AG04450 (cell line): Measurements from ENCODE around the gene PARD6G. TPM values are rescaled to one million over a fixed set of nuclear protein-coding genes. Genes with fewer than 3 reads are reported as not detected.

Source experiments
- CTCF ChIA-PET: fragments of 300-600, 350-600 bp; formaldehyde crosslinking; extraction: SDS; loops from one replicate; lab custom pipeline; 2022; ENCODE audit warnings: antibody characterized with exemption, inconsistent platforms; lab: Charles Lee
- POLR2A ChIA-PET: fragments of 350-600 bp; formaldehyde crosslinking; extraction: SDS; loops from one replicate; lab custom pipeline; 2021; ENCODE audit warnings: antibody characterized with exemption, inconsistent platforms; lab: Yijun Ruan, JAX
- DNase-seq: peaks from one replicate; pipeline ENCODE4 v3.0.0-alpha.2; 2011; ENCODE audit warnings: low read depth, low spot score
- H3K27ac ChIP-seq: one replicate; pipeline ENCODE4 v1.5.1; 2012; ENCODE audit warnings: low read depth, low read length, control low read depth
- H3K27me3 ChIP-seq: one replicate; pipeline ENCODE4 v1.6.0; 2012; ENCODE audit warnings: low read length; ENCODE audit not compliant: control insufficient read depth, insufficient read depth
- H3K4me3 ChIP-seq: 2 replicates; pipeline ENCODE4 v1.5.1; 2011; ENCODE audit warnings: mild to moderate bottlenecking, low read depth, low read length, control low read depth
- H3K9me3 ChIP-seq: 2 replicates; pipeline ENCODE4 v1.5.1; 2012; ENCODE audit warnings: low read length; ENCODE audit not compliant: control insufficient read depth, insufficient read depth
- CTCF ChIP-seq: IDR thresholded peaks from 2 replicates; pipeline ENCODE4 v1.5.1; 2011; ENCODE audit warnings: low read depth, low read length, control low read depth, inconsistent platforms
- polyA plus RNA-seq: library from polyadenylated mRNA; depleted of rRNA; stranded (reverse); fragments of >200 nt; gene quantifications from 2 replicates; pipeline ENCODE4 v1.2.3, GENCODE V29; 2011

Gene PARD6G
- polyA plus RNA-seq, 1 experiment = 11.2 TPM

GRCh38 chr18:80130555-80130954 lies 116.8 kb downstream of the PARD6G start:
- TF ChIP-seq CTCF = no peak
- no peak overlapping the region for H3K4me3 ChIP-seq
- no peaks in the 10 kb centered on the region for H3K9me3 ChIP-seq
- no peaks in the 10 kb centered on the region for H3K27me3 ChIP-seq
- H3K27ac ChIP-seq = no peak overlapping the region
- no peak for DNase-seq
- POLR2A ChIA-PET = no interaction called here
- CTCF ChIA-PET = no interaction called here

- no peak overlapping the region for H3K27ac ChIP-seq
- DNase-seq = no peak
- CTCF ChIA-PET = interaction anchor here (1.0 kb wide), 1 partner anchor 11 kb away, joined by 3 read pairs; no protein-coding TSS in a partner anchor
Measured at GRCh38 chr18:80129672-80130367, 117.5 kb downstream of the PARD6G start.

GRCh38 chr18:80127635-80128034 lies 119.7 kb downstream of the PARD6G start:
- ChIA-PET POLR2A (no interaction called here), CTCF (no interaction called here)

More at GRCh38 chr18:80129672-80130367, 117.5 kb downstream of the PARD6G start:
- TF ChIP-seq CTCF = no peak
- Histone ChIP-seq H3K27me3 (no peaks in the 10 kb centered on the region), H3K9me3 (no peaks in the 10 kb centered on the region), H3K4me3 (no peak overlapping the region)
- POLR2A ChIA-PET = no interaction called here

GRCh38 chr18:80126797-80127196 lies 120.5 kb downstream of the PARD6G start:
- no peak for DNase-seq
- H3K27ac ChIP-seq = no peak overlapping the region
- no peaks in the 10 kb centered on the region; the same call in 1 of the 2 replicates for H3K9me3 ChIP-seq
- H3K4me3 ChIP-seq = no peak overlapping the region
- TF ChIP-seq CTCF = no peak
- H3K27me3 ChIP-seq = no peaks in the 10 kb centered on the region
- CTCF ChIA-PET = interaction anchor here (0.6 kb wide), 1 partner anchor 16 kb away, joined by 5 read pairs; no protein-coding TSS in a partner anchor
- POLR2A ChIA-PET = interaction anchor here (0.6 to 0.7 kb wide), 2 partner anchors 29 to 172 kb away, joined by 3 read pairs; no protein-coding TSS in a partner anchor

More at GRCh38 chr18:80127635-80128034, 119.7 kb downstream of the PARD6G start:
- Histone ChIP-seq H3K27ac (no peak overlapping the region), H3K4me3 (no peak overlapping the region), H3K9me3 (no peaks in the 10 kb centered on the region; the same call in 1 of the 2 replicates), H3K27me3 (no peaks in the 10 kb centered on the region)
- TF ChIP-seq CTCF = no peak
- no peak for DNase-seq

GRCh38 chr18:80124131-80124530 lies 123.2 kb downstream of the PARD6G start:
- Histone ChIP-seq H3K27me3 (no peaks in the 10 kb centered on the region), H3K27ac (no peak overlapping the region), H3K9me3 (no peaks in the 10 kb centered on the region; the same call in 1 of the 2 replicates), H3K4me3 (no peak overlapping the region)
- TF ChIP-seq CTCF = no peak
- DNase-seq = no peak
- CTCF ChIA-PET = no interaction called here
- POLR2A ChIA-PET = no interaction called here
